MCF 10A (cell line): ENCODE measurements around the gene TGFBR3. TPM values are rescaled to one million over a fixed set of nuclear protein-coding genes. Genes with fewer than 3 reads are reported as not detected.

ENCODE experiments used
- BruUV-seq: library from RNA; stranded (reverse); fragments of 400-500 nt; replicated peaks from 2 replicates; lab custom pipeline; 2021; lab: Mats Ljungman, UMichigan
- CTCF ChIA-PET: fragments of 300-600 bp; sonication (Branson Sonifier 250); formaldehyde crosslinking; extraction: SDS; loops from one replicate; lab custom pipeline; 2021; ENCODE audit warnings: antibody characterized with exemption, inconsistent platforms; lab: Yijun Ruan, JAX
- POLR2A ChIA-PET: fragments of 300-600, 350-650 bp; sonication (Branson Sonifier 250); formaldehyde crosslinking; extraction: SDS; loops from one replicate; lab custom pipeline; 2020; ENCODE audit warnings: antibody characterized with exemption, inconsistent platforms; lab: Yijun Ruan, JAX
- DNase-seq: peaks from one replicate; pipeline ENCODE4 v3.0.0-alpha.2; 2018; ENCODE audit not compliant: unreplicated experiment
- H3K27ac Mint-ChIP-seq: one replicate; pipeline ENCODE4 v1.8.0; 2022; ENCODE audit warnings: mild to moderate bottlenecking, low read depth, mixed read lengths; ENCODE audit not compliant: unreplicated experiment
- H3K27me3 Mint-ChIP-seq: one replicate; pipeline ENCODE4 v1.8.0; 2022; ENCODE audit warnings: mixed read lengths; ENCODE audit not compliant: insufficient read depth, unreplicated experiment
- H3K36me3 Mint-ChIP-seq: one replicate; pipeline ENCODE4 v1.8.0; 2022; ENCODE audit warnings: mild to moderate bottlenecking, moderate library complexity, mixed read lengths; ENCODE audit not compliant: insufficient read depth, unreplicated experiment
- H3K4me1 Mint-ChIP-seq: one replicate; pipeline ENCODE4 v1.8.0; 2022; ENCODE audit warnings: mixed read lengths; ENCODE audit not compliant: insufficient read depth, unreplicated experiment
- H3K4me3 Mint-ChIP-seq: one replicate; pipeline ENCODE4 v1.8.0; 2022; ENCODE audit warnings: mild to moderate bottlenecking, moderate library complexity, mixed read lengths; ENCODE audit not compliant: unreplicated experiment
- H3K9me3 Mint-ChIP-seq: one replicate; pipeline ENCODE4 v1.8.0; 2022; ENCODE audit warnings: mixed read lengths; ENCODE audit not compliant: unreplicated experiment
- intact Hi-C: fragments of 100-400 bp; cut with micrococcal nuclease; formaldehyde crosslinking; loops from 2 replicates; pipeline ENCODE4 v1.14.1; 2022
- total RNA-seq: library from RNA; stranded (reverse); gene quantifications from 2 replicates; pipeline ENCODE4 v1.2.3, GENCODE V29; 2022
- TF ChIP-seq, protein P1 (sequence below): fragments of 200-600 bp; IDR thresholded peaks from one replicate; pipeline ENCODE4 v1.8.0; 2022; ENCODE audit warnings: antibody characterized with exemption, mild to moderate bottlenecking; ENCODE audit not compliant: unreplicated experiment

The TGFBR3 gene
- total RNA-seq, 1 experiment from 2014 or later: 12.0 TPM

DNA sequence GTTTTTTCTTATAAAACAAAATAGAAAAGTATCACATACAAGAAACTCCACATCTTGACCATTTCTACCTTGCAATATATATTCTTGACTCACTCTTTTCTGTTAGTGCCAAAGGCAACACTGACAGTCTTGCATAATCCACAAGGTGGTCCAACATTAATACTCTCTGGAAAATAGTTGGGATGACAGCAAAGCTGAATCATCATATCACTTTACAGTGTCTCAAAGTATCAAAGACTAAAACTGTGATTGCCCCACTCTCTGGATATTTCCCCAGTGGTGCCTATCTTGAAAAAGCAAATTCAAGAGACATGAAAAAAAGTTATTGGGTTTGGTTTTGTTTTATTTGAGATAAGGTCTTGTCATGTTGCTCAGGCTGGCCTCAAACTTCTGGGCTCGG, 14.6 kb upstream of the TGFBR3 start:
- Mint-ChIP-seq H3K27ac (no peak overlapping the region), H3K4me3 (no peak overlapping the region), H3K36me3 (no peaks in the 10 kb centered on the region), H3K9me3 (no peaks in the 10 kb centered on the region), H3K27me3 (no peaks in the 10 kb centered on the region), H3K4me1 (peaks cover 11% of the 10 kb centered on the region)
- ChIA-PET POLR2A (interaction anchor here (0.6 to 2.5 kb wide), 11 partner anchors 10 to 372 kb away, joined by 3 to 28 read pairs (median 4); partner anchors contain the start of gene TGFBR3), CTCF (interaction anchor here (0.7 to 1.7 kb wide), 6 partner anchors 16 to 393 kb away, joined by 3 to 8 read pairs (median 4); no protein-coding TSS in a partner anchor)
- TF ChIP-seq, protein P1, sequence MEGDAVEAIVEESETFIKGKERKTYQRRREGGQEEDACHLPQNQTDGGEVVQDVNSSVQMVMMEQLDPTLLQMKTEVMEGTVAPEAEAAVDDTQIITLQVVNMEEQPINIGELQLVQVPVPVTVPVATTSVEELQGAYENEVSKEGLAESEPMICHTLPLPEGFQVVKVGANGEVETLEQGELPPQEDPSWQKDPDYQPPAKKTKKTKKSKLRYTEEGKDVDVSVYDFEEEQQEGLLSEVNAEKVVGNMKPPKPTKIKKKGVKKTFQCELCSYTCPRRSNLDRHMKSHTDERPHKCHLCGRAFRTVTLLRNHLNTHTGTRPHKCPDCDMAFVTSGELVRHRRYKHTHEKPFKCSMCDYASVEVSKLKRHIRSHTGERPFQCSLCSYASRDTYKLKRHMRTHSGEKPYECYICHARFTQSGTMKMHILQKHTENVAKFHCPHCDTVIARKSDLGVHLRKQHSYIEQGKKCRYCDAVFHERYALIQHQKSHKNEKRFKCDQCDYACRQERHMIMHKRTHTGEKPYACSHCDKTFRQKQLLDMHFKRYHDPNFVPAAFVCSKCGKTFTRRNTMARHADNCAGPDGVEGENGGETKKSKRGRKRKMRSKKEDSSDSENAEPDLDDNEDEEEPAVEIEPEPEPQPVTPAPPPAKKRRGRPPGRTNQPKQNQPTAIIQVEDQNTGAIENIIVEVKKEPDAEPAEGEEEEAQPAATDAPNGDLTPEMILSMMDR: no peak
- intact Hi-C loops: no loop called here
- BruUV-seq: no TSS peak
- peak; percentile 95 for DNase-seq

DNA sequence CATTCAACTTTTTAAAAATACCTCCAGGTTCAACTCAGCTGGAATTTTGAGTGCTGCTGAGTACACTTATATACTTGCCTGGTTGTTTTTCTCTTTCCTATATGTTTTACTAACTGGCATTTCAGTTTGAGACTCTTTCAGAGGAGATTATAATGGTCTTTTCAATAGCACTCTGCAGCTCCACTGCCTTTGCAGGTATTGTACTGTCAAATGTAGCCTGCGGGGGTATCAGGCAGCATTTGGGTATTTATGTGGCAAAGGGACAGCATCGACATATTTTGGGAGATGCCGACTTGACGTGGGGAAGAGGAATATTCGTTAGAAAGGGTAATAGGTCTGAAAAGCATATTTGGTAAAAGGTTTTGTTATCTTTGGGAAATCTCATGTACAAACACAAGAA, 11.1 kb upstream of the TGFBR3 start:
- no peaks in the 10 kb centered on the region for H3K36me3 Mint-ChIP-seq
- no peak overlapping the region for H3K27ac Mint-ChIP-seq
- no peak overlapping the region for H3K4me3 Mint-ChIP-seq
- intact Hi-C loops: no loop called here
- POLR2A ChIA-PET: no interaction called here
- no TSS peak for BruUV-seq
- no peaks in the 10 kb centered on the region for H3K27me3 Mint-ChIP-seq
- TF ChIP-seq, protein P1: no peak
- no peaks in the 10 kb centered on the region for H3K9me3 Mint-ChIP-seq
- peaks cover 20% of the 10 kb centered on the region for H3K4me1 Mint-ChIP-seq
- CTCF ChIA-PET: interaction anchor here (0.7 kb wide), 1 partner anchor 1063 kb away, joined by 3 read pairs; no protein-coding TSS in a partner anchor
- DNase-seq: no peak

DNA sequence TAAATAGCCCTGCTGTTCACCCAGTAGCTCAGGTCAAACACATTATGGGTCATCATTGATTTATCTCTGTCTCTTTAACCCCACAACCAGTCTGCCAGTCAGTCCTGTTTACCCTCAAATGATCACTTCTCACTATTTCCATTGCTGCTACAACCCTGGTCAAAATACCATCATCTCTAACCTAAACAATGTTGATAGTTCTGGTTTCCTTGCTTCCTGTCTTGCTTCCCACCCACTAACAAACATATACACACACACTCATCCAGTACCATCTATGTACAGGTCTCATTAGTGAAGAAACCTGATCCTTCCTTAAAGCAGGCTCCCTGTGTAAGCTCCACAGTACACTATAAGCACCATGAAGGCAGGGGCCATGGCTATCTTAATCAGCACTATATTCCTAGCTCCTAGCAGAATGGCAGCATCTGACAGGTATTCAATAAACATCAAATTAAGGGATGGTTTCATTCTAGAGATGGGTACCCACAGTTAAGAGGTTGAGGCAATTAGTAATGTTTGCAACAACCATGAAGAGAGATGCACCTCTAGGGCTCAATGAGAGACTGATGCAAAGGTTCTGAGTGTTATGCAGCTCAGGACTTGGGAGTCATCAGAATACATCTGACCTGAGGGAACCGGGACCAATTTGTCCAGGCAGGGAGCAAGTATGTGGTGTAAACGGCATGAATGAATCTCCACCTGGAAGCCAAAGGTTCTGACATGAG, 10.0 kb upstream of the TGFBR3 start:
- BruUV-seq: no TSS peak
- Mint-ChIP-seq H3K4me3 (no peak overlapping the region), H3K4me1 (peaks cover 16% of the 10 kb centered on the region), H3K27me3 (no peaks in the 10 kb centered on the region), H3K27ac (peak overlapping the region; percentile 21), H3K36me3 (no peaks in the 10 kb centered on the region), H3K9me3 (no peaks in the 10 kb centered on the region)
- TF ChIP-seq, protein P1: no peak
- intact Hi-C loops: no loop called here
- DNase-seq: no peak
- ChIA-PET POLR2A (interaction anchor here (1.0 to 1.8 kb wide), 2 partner anchors 10 to 50 kb away, joined by 4 to 5 read pairs; partner anchors contain the start of gene TGFBR3), CTCF (interaction anchor here (0.5 to 1.6 kb wide), 5 partner anchors 9 to 383 kb away, joined by 3 to 6 read pairs (median 3); no protein-coding TSS in a partner anchor)

DNA sequence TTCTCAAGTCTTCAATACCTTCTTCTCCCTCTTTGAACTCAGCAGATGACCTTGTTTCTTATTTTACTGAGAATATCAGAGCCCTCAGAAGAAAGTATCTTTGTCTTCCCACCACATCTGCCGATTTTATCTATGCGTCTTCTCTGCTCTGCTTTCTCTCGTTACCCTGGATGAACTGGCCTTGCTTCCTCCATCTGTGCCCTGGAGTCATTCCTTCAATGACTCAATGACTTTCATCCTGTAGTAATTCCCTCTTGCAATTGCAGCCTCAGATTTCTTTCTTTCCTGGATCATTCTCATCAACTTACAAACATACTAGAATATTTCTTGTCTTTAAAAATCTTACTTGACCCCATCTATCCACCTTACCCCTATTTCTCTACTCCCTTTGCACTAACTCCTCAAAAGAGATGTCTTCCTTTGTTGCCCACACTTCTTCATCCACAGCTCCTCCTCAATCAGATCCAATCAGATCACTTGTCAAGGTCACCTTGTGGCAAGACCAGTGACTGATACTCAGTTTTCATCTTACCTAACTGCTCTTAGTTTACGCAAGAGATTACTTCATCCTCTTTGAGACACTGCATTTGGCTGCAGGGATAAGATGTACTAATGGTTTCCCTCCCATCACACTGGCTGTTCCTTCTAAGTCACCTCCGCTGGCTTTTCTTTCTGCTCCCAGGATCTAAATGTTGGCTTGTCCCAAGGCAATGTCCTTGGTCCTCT, 8.2 kb upstream of the TGFBR3 start:
- TF ChIP-seq, protein P1: no peak
- peak overlapping the region; percentile 0 for H3K27ac Mint-ChIP-seq
- H3K27me3 Mint-ChIP-seq: no peaks in the 10 kb centered on the region
- BruUV-seq: no TSS peak
- peak; percentile 77 for DNase-seq
- intact Hi-C loops: no loop called here
- H3K9me3 Mint-ChIP-seq: no peaks in the 10 kb centered on the region
- H3K4me1 Mint-ChIP-seq: peaks cover 9% of the 10 kb centered on the region
- ChIA-PET CTCF (interaction anchor here (0.7 to 1.3 kb wide), 2 partner anchors 11 to 463 kb away, joined by 3 to 6 read pairs; no protein-coding TSS in a partner anchor), POLR2A (interaction anchor here (0.8 to 1.6 kb wide), 3 partner anchors 39 to 97 kb away, joined by 3 to 4 read pairs (median 4); no protein-coding TSS in a partner anchor)
- H3K36me3 Mint-ChIP-seq: no peaks in the 10 kb centered on the region
- no peak overlapping the region for H3K4me3 Mint-ChIP-seq
